IgD-negative memory B cell (primary cell): Measurements from ENCODE around the gene STARD13. TPM values are rescaled to one million over a fixed set of nuclear protein-coding genes. Genes with fewer than 3 reads are reported as not detected.

Source experiments
- H3K27ac Mint-ChIP-seq, 3 donors: one replicate each; pipeline ENCODE4 v1.8.0; 2020 to 2022; ENCODE audit warnings: mild to moderate bottlenecking in 3 of 3, mixed read lengths in 3 of 3, moderate library complexity in 1 of 3
- H3K27me3 Mint-ChIP-seq: one replicate; pipeline ENCODE4 v1.8.0; 2021; ENCODE audit warnings: mixed read lengths
- H3K36me3 Mint-ChIP-seq: one replicate; pipeline ENCODE4 v1.8.0; 2020; ENCODE audit warnings: mild to moderate bottlenecking, mixed read lengths
- H3K4me1 Mint-ChIP-seq, 3 donors: one replicate each; pipeline ENCODE4 v1.8.0; 2020 to 2022; ENCODE audit warnings: mixed read lengths in 3 of 3, mild to moderate bottlenecking in 1 of 3
- H3K4me3 Mint-ChIP-seq, 4 donors: one replicate each; pipeline ENCODE4 v1.8.0; 2020 to 2022; ENCODE audit warnings: mild to moderate bottlenecking in 4 of 4, mixed read lengths in 4 of 4, moderate library complexity in 3 of 4
- H3K9me3 Mint-ChIP-seq, 3 donors: one replicate each; pipeline ENCODE4 v1.8.0; 2020 to 2021; ENCODE audit warnings: mixed read lengths in 3 of 3, mild to moderate bottlenecking in 1 of 3
- polyA plus RNA-seq: library from polyadenylated mRNA; unstranded; fragments of 300-500 nt; fragmentation: Illumina TruSeq; gene quantifications from one replicate; pipeline ENCODE4 v1.2.3, GENCODE V29; 2021

Gene STARD13
- polyA plus RNA-seq, 1 donor from 2014 or later: not detected

GRCh38 chr13:33204130-33204927 lies 81.2 kb downstream of the STARD13 start:
- H3K27me3 Mint-ChIP-seq: peaks cover 6% of the 10 kb centered on the region
- peak overlapping the region in 1 of 3 donors; percentile 4 for H3K27ac Mint-ChIP-seq
- H3K36me3 Mint-ChIP-seq: no peaks in the 10 kb centered on the region
- peaks cover 2 to 14% (median 6%) of the 10 kb centered on the region in 3 donors for H3K4me1 Mint-ChIP-seq
- peaks cover 0 to 6% (median 3%) of the 10 kb centered on the region in 3 donors for H3K9me3 Mint-ChIP-seq
- H3K4me3 Mint-ChIP-seq: peak overlapping the region in 1 of 4 donors; percentile 3

- H3K36me3 Mint-ChIP-seq: no peaks in the 10 kb centered on the region
- no peak overlapping the region for H3K27ac Mint-ChIP-seq
- peaks cover 0 to 6% (median 5%) of the 10 kb centered on the region in 3 donors for H3K9me3 Mint-ChIP-seq
- peaks cover 1% of the 10 kb centered on the region for H3K27me3 Mint-ChIP-seq
- no peak overlapping the region for H3K4me3 Mint-ChIP-seq
- peaks cover 2 to 14% (median 6%) of the 10 kb centered on the region in 3 donors for H3K4me1 Mint-ChIP-seq
These were observed 82.8 kb downstream of the STARD13 start for GRCh38 chr13:33202644-33203169.

- Mint-ChIP-seq H3K4me3 (no peak overlapping the region), H3K36me3 (no peaks in the 10 kb centered on the region), H3K4me1 (peaks cover 2 to 10% (median 6%) of the 10 kb centered on the region in 3 donors), H3K27me3 (peaks cover 3% of the 10 kb centered on the region), H3K27ac (no peak overlapping the region), H3K9me3 (peaks cover 0 to 6% (median 5%) of the 10 kb centered on the region in 3 donors)
These were observed 83.9 kb downstream of the STARD13 start for GRCh38 chr13:33201659-33202058.

GRCh38 chr13:33199289-33199850 lies 86.2 kb downstream of the STARD13 start:
- Mint-ChIP-seq H3K4me3 (no peak overlapping the region), H3K27me3 (peaks cover 9% of the 10 kb centered on the region), H3K4me1 (peaks cover 3 to 16% (median 12%) of the 10 kb centered on the region in 3 donors), H3K36me3 (no peaks in the 10 kb centered on the region), H3K27ac (no peak overlapping the region), H3K9me3 (peaks cover 0 to 6% (median 5%) of the 10 kb centered on the region in 3 donors)

- H3K27ac Mint-ChIP-seq: no peak overlapping the region
- H3K4me1 Mint-ChIP-seq: peaks cover 3 to 13% (median 9%) of the 10 kb centered on the region in 3 donors
These were observed 88.0 kb downstream of the STARD13 start for GRCh38 chr13:33197541-33197971.

GRCh38 chr13:33196767-33197166 lies 88.8 kb downstream of the STARD13 start:
- peaks cover 0 to 2% (median 0%) of the 10 kb centered on the region in 3 donors for H3K9me3 Mint-ChIP-seq
- peaks cover 3 to 8% (median 6%) of the 10 kb centered on the region in 3 donors for H3K4me1 Mint-ChIP-seq
- H3K27me3 Mint-ChIP-seq: peaks cover 7% of the 10 kb centered on the region
- no peak overlapping the region for H3K4me3 Mint-ChIP-seq
- no peak overlapping the region for H3K27ac Mint-ChIP-seq
- no peaks in the 10 kb centered on the region for H3K36me3 Mint-ChIP-seq

More at GRCh38 chr13:33197541-33197971, 88.0 kb downstream of the STARD13 start:
- Mint-ChIP-seq H3K36me3 (no peaks in the 10 kb centered on the region), H3K9me3 (peaks cover 0 to 5% (median 4%) of the 10 kb centered on the region in 3 donors), H3K4me3 (no peak overlapping the region), H3K27me3 (peaks cover 9% of the 10 kb centered on the region)

GRCh38 chr13:33195693-33196464 lies 89.7 kb downstream of the STARD13 start:
- H3K4me3 Mint-ChIP-seq: no peak overlapping the region
- peaks cover 3 to 8% (median 6%) of the 10 kb centered on the region in 3 donors for H3K4me1 Mint-ChIP-seq
- H3K9me3 Mint-ChIP-seq: peaks cover 0 to 2% (median 0%) of the 10 kb centered on the region in 3 donors
- H3K36me3 Mint-ChIP-seq: no peaks in the 10 kb centered on the region
- peaks cover 7% of the 10 kb centered on the region for H3K27me3 Mint-ChIP-seq
- no peak overlapping the region for H3K27ac Mint-ChIP-seq

- no peak overlapping the region for H3K4me3 Mint-ChIP-seq
- no peaks in the 10 kb centered on the region for H3K36me3 Mint-ChIP-seq
- H3K27ac Mint-ChIP-seq: no peak overlapping the region
- H3K9me3 Mint-ChIP-seq: peaks cover 0 to 2% (median 0%) of the 10 kb centered on the region in 3 donors
- peaks cover 7% of the 10 kb centered on the region for H3K27me3 Mint-ChIP-seq
- peaks cover 3 to 8% (median 6%) of the 10 kb centered on the region in 3 donors for H3K4me1 Mint-ChIP-seq
These were observed 90.5 kb downstream of the STARD13 start for GRCh38 chr13:33194820-33195692.

- Mint-ChIP-seq H3K27me3 (peaks cover 11% of the 10 kb centered on the region), H3K4me1 (peaks cover 3 to 8% (median 6%) of the 10 kb centered on the region in 3 donors), H3K27ac (no peak overlapping the region)
These were observed 92.1 kb downstream of the STARD13 start for GRCh38 chr13:33193428-33193974.

GRCh38 chr13:33191425-33192210 lies 93.9 kb downstream of the STARD13 start:
- H3K27ac Mint-ChIP-seq: no peak overlapping the region
- no peaks in the 10 kb centered on the region for H3K36me3 Mint-ChIP-seq
- H3K9me3 Mint-ChIP-seq: no peaks in the 10 kb centered on the region
- H3K4me3 Mint-ChIP-seq: no peak overlapping the region
- H3K27me3 Mint-ChIP-seq: peaks cover 9% of the 10 kb centered on the region
- peaks cover 3 to 12% (median 6%) of the 10 kb centered on the region in 3 donors for H3K4me1 Mint-ChIP-seq

More at GRCh38 chr13:33193428-33193974, 92.1 kb downstream of the STARD13 start:
- Mint-ChIP-seq H3K9me3 (peaks cover 0 to 2% (median 0%) of the 10 kb centered on the region in 3 donors), H3K36me3 (no peaks in the 10 kb centered on the region), H3K4me3 (no peak overlapping the region)

- Mint-ChIP-seq H3K36me3 (no peaks in the 10 kb centered on the region), H3K9me3 (no peaks in the 10 kb centered on the region), H3K27ac (no peak overlapping the region), H3K4me3 (no peak overlapping the region), H3K27me3 (peaks cover 7% of the 10 kb centered on the region), H3K4me1 (peaks cover 0 to 7% (median 0%) of the 10 kb centered on the region in 3 donors)
These were observed 96.1 kb downstream of the STARD13 start for GRCh38 chr13:33189470-33189869.

GRCh38 chr13:33188093-33188882 lies 97.3 kb downstream of the STARD13 start:
- H3K36me3 Mint-ChIP-seq: no peaks in the 10 kb centered on the region
- H3K4me3 Mint-ChIP-seq: no peak overlapping the region
- H3K9me3 Mint-ChIP-seq: no peaks in the 10 kb centered on the region

More at GRCh38 chr13:33188093-33188882, 97.3 kb downstream of the STARD13 start:
- H3K27ac Mint-ChIP-seq: no peak overlapping the region
- peaks cover 9% of the 10 kb centered on the region for H3K27me3 Mint-ChIP-seq
- H3K4me1 Mint-ChIP-seq: peaks cover 0 to 6% (median 0%) of the 10 kb centered on the region in 3 donors
